ENCODE data around the gene TMPRSS13.

TMPRSS13 gene

DNA sequence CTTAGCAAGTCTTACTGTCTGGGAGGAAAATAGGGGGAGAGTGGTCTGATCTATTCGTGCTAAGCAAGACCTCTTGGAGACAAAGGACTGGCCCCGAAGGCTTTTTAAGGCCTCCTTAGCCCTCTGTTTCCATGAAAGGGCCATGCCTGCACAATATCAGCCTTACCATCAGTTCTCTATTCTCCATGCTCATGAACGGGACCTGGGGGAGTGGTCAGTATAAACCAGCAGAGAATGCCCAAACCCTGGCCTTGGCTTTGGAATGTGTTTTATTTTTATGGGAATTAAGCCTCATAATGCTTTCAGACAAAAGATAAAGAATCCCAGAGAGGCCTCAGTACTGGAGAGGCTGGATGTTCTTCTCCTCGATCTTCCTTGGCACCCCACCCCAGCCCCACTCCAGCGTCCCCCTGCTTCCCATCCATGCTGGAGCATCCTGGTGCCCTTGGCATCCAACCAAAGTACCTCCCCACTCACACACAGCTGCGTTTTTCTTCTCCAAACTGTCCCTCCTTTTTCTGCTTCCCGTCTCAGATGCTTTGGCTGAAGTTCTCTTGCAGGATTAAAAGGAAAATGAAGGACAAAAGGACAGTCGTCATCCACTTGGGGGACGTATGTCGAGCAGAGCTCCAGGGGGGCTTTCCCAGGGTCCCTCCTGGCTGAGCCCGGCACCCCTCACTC lies 71.3 kb downstream of the TMPRSS13 start:
- FAIRE-seq = no peak
- no peak for DNase-seq (ENCODE audit: insufficient read length, low spot score)
- TF ChIP-seq CTCF (IDR thresholded peaks at IDR 0.05; ENCODE audit: insufficient read depth, missing control alignments) = no peak

DNA sequence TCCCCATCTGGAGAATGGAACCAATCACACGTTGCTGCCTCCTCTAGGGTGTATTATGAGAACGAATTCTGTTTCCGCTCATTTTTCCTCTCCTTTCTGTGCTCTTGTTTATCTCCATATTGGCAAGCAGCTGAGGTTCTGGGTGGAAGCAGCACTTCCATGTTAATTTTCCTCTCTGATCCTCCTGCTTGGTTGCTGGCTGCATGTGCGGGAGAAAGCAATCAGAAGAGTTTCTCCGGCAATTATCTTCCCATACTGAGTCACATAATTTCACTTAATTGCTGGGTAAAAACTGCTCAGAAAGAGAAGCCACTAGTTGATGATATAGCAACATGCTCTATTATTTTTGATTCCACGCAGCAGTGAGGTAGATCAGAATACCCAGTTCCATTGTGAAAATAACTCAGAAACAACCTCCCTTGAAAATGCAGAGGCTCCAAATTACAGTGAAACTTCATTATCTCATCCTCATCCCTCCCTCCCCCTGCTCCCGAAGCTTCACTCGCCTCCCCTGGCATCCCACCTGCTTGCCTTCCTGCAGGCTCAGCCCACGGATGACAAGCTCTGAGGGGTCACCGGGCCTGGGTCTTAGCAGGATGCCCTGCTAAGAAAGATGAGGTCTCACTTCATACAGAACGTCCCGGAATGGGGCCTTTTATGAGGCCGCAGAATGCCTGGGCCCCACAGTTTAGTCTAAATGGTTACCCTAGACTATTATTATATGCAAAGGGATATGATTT lies 73.1 kb downstream of the TMPRSS13 start:
- TF ChIP-seq CTCF (IDR thresholded peaks at IDR 0.05; ENCODE audit: insufficient read depth, missing control alignments) = no peak
- FAIRE-seq = no peak

GRCh38 chr11:117855186-117855845 lies 73.9 kb downstream of the TMPRSS13 start:
- DNase-seq (ENCODE audit: insufficient read length, low spot score) (no peak), FAIRE-seq (no peak)
- no peak for TF ChIP-seq CTCF (IDR thresholded peaks at IDR 0.05; ENCODE audit: insufficient read depth, missing control alignments)

More for the DNA sequence above, 73.1 kb downstream of the TMPRSS13 start:
- no peak for DNase-seq (ENCODE audit: insufficient read length, low spot score)

DNA sequence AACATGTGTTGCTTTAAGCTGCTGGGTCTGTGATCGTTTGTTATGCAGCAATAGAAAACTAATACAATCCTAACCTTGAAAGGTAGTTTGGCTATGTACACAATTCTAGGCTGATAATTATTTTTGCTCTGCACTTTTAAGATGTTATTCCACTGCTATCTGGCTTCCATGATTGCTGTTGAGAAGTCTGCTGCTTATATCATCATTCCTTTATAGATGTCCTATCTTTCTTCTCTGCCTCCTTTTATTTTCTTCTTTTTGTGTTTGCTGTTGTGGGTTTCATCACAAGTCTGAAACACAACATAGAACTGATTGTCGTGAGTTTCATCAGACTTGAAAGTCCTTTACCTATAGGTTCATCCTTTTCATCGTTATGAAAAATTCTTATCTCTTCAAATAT lies 76.9 kb downstream of the TMPRSS13 start:
- FAIRE-seq (no peak), DNase-seq (ENCODE audit: insufficient read length, low spot score) (no peak)
- TF ChIP-seq CTCF (IDR thresholded peaks at IDR 0.05; ENCODE audit: insufficient read depth, missing control alignments) = no peak

DNA sequence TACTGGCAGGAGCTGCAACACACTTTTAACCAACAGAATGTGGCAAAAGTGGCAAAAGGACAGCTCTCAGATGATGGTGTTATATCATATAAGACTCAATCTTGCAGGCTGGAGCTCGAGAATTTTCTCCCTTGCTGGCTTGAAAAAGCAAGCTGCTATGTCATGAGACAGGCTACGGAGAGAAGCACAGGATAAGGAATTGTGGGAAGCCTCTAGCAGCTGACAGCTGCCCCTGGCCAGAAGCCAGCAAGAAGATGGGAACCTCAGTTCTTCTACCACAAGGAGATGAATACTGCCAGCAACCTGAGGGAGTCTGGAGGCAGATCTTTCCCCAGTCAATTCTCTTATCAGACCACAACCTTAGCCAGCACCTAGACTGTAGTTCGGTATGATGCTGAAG lies 77.3 kb downstream of the TMPRSS13 start:
- no peak for FAIRE-seq
- no peak for DNase-seq (ENCODE audit: insufficient read length, low spot score)
- TF ChIP-seq CTCF (IDR thresholded peaks at IDR 0.05; ENCODE audit: insufficient read depth, missing control alignments) = no peak

DNA sequence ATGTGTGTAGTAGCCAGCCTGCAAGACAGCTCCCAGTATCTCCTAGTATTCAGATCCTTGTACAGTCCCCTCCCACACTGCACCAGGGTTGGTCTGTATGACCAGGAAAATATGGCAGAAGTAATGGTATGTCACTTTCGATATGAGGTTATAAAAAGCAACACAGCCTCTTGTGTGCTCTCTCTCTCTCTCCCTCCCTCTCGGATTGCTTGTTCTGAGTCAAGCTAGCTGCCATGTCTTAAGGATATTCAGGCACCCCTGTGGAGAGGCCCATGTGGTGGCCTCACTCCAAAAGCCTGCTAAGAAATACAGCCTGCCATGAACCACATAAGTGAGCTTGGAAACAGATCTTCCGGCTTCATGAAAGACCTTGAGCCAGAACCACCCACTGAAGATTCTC lies 78.1 kb downstream of the TMPRSS13 start:
- TF ChIP-seq CTCF (IDR thresholded peaks at IDR 0.05; ENCODE audit: insufficient read depth, missing control alignments) = no peak
- FAIRE-seq = no peak
- DNase-seq (ENCODE audit: insufficient read length, low spot score) = no peak

All from D721Med (cell line).